Measurements from ENCODE around the gene PARP14.

The PARP14 gene

GRCh38 chr3:122671553-122671952 is 9.1 kb upstream of the PARP14 start:
- H3K4me3 ChIP-seq (ENCODE audit: low read depth, low read length): no peak overlapping the region
- no peak for TF ChIP-seq CTCF (IDR thresholded peaks at IDR 0.05; ENCODE audit: low read depth, low read length, missing control alignments)
- no peak for DNase-seq (ENCODE audit: low read depth)

GRCh38 chr3:122674339-122674738 is 6.3 kb upstream of the PARP14 start:
- no peak overlapping the region for H3K4me3 ChIP-seq (ENCODE audit: low read depth, low read length)
- TF ChIP-seq CTCF (IDR thresholded peaks at IDR 0.05; ENCODE audit: low read depth, low read length, missing control alignments): no peak
- no peak for DNase-seq (ENCODE audit: low read depth)

- no peak overlapping the region for H3K4me3 ChIP-seq (ENCODE audit: low read depth, low read length)
- no peak for TF ChIP-seq CTCF (IDR thresholded peaks at IDR 0.05; ENCODE audit: low read depth, low read length, missing control alignments)
- no peak for DNase-seq (ENCODE audit: low read depth)
These were observed 3.9 kb upstream of the PARP14 start for GRCh38 chr3:122676759-122677158.

- H3K4me3 ChIP-seq (ENCODE audit: low read depth, low read length): no peak overlapping the region
- no peak for DNase-seq (ENCODE audit: low read depth)
- TF ChIP-seq CTCF (IDR thresholded peaks at IDR 0.05; ENCODE audit: low read depth, low read length, missing control alignments): no peak
These were observed 3.4 kb upstream of the PARP14 start for GRCh38 chr3:122677216-122677615.

- no peak overlapping the region for H3K4me3 ChIP-seq (ENCODE audit: low read depth, low read length)
- no peak for TF ChIP-seq CTCF (IDR thresholded peaks at IDR 0.05; ENCODE audit: low read depth, low read length, missing control alignments)
- DNase-seq (ENCODE audit: low read depth): no peak
These were observed 2.1 kb upstream of the PARP14 start for GRCh38 chr3:122678506-122678905.

- TF ChIP-seq CTCF (IDR thresholded peaks at IDR 0.05; ENCODE audit: low read depth, low read length, missing control alignments): peak; percentile 83
- H3K4me3 ChIP-seq (ENCODE audit: low read depth, low read length): peak overlapping the region; percentile 70
- DNase-seq (ENCODE audit: low read depth): no peak
These were observed 1.4 kb upstream of the PARP14 start for GRCh38 chr3:122679085-122679881.

All from GM12864 (cell line).